ENCODE data around the gene POMZP3. TPM values are rescaled to one million over a fixed set of nuclear protein-coding genes. Genes with fewer than 3 reads are reported as not detected.

The POMZP3 gene
- total RNA-seq, 1 donor from 2014 or later: 12.0 TPM

Other genes with a start within 250 kb of the POMZP3 start
- gene SSC4D, start 217.6 kb downstream of the POMZP3 start, total RNA-seq: 1.1 TPM
- 0.84 TPM for gene ZP3, start 202.3 kb downstream of the POMZP3 start, total RNA-seq
- 25.6 TPM for gene DTX2, start 165.6 kb downstream of the POMZP3 start, total RNA-seq
- 25.2 TPM for gene UPK3B, start 116.7 kb downstream of the POMZP3 start, total RNA-seq
- gene SPDYE16, start 84.0 kb downstream of the POMZP3 start, total RNA-seq: 0.90 TPM